Stimulated activated CD4-positive, alpha-beta T cell treated with anti-CD3 and anti-CD28 coated beads, Interleukin-2, amount 100 ng/mL, for 4 hours (primary cell): ENCODE data around the gene ARHGAP21.
"Not testable (repeated sequence)": the region's sequence is repeated elsewhere in the genome, so short reads cannot be mapped to it uniquely, and the experiment has no call there.

Experiments
- DNase-seq: peaks from one replicate; pipeline ENCODE4 v3.0.0-alpha.2; 2020; ENCODE audit warnings: low read depth

Gene ARHGAP21

DNA sequence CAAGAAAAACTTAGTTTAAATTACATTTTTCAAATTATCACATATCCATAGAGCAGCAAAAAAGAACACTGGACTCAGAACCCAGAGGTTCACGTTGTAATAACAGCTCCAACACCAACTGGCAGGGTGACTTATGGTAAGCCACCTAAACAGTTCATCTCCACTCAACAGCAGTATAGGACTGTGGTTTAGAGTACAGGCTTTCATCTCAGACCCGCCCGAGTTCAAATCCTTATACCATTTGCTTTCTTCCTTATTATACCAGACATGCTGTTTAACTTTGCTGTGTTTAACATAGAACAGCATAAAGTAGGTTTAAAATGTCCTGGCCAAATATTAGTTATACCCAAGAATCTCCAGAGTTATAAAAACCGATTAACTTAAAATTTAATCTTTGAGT lies 97.9 kb downstream of the ARHGAP21 start:
- no peak for DNase-seq

DNA sequence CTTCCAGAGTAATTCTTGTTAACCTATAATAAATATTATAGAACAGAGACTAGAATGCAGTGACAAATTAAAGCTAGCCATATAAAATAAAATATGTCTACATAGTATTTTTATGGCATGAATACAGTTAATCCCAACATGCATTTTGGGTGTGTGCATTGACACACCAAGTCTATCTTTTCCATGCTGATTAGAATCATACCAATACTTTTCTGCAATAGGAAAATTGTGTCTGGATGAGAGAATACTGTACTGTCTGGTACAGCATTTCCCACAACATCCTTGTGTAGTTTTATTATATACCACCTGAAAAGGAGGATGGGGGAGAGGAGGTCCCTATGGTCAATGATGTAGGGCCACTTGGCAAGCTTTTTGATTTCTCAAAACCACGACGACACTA lies 100.3 kb downstream of the ARHGAP21 start:
- DNase-seq: no peak

- DNase-seq: no peak
Observed at GRCh38 chr10:24622781-24623301, 100.8 kb downstream of the ARHGAP21 start.

DNA sequence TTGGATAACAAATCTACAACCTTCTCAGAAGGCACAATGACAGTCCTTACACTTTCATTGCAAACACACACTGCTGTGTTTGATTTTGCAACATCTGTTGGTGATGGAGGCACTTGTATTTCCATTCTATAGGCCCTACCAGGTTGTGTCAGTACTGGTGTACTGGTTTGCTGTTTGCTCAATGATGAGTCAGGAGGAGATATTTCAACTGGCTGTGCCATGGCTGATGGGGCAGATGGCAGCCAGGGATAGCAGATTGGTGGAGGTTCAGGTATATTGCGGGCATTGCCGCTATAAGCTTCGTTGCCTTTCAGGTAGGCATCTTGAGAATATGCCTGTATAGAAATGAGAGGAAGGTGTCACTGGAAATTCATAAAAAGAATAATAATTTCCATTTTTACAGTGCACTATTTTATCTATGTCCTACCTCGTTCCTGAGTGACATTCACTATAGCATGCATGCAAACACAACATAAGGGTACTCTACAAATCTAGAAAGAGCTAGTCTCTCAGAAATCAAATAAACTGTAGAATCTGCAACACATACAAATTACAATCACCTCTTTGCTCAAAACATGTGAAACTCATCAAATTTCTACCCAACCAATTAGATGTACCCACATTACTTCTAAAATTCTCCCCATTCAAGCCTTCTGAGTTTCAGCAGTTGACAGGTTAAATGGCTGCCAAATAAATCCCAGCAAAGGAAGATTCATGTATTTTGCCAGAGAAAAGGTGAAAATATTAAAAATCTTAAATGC lies 102.5 kb downstream of the ARHGAP21 start:
- DNase-seq: not testable (repeated sequence)

- DNase-seq: not testable (repeated sequence)
Observed at GRCh38 chr10:24619994-24620310, 103.7 kb downstream of the ARHGAP21 start.

DNA sequence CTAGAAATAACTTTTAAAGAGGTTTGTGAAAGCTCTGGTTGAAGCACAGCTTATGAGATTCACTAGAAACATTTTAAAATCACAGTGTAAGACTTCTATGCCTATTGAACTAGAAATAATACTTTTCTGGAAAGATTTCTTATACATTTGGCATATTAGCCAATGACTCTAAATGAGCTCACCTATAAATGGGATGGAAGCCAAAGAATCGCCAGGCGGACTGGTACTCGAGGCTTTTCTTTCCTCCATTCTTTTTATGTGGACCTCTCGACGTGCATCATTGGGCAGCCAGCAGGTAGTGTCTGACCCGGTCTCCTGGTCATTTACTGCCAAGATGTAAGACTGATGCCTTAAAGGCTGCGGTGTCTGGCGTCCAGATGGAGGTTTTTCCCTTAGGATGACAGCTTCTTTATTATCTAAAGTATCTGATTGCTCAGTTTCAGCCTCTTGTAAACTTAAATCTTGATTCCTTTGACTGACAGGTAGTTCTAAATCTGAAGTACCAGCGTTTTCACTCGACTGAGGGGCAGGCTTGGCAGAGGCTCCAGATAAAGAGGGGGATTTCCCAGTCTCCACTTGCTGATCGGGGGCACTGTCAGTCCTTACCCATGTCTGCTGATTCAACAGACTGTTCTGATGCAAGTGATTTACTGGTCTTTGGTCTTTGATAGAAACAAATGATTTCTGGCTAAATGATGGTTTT lies 104.2 kb downstream of the ARHGAP21 start:
- DNase-seq: not testable (repeated sequence)

DNA sequence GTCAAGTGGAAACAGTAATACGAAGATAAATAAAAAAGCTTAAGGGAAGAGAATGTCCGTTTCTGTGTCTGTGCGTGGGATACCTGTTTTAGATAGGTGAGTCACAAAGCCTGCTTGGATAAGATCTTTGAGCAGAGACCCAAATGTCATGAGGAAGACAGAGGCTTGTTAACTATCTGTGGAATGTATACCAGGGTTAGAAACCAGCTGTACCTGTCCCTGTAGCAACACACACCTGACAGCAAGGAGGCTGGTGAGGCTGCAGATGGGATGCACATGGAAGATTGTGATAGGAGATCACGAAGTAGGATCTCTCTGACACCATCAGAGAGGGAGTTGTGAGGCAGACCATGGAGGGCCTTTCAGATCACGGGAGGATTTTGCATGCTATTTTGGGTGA lies 105.3 kb downstream of the ARHGAP21 start:
- DNase-seq: peak; percentile 6

GRCh38 chr10:24617771-24618396 lies 105.8 kb downstream of the ARHGAP21 start:
- peak; percentile 11 for DNase-seq

GRCh38 chr10:24616536-24616935 lies 107.2 kb downstream of the ARHGAP21 start:
- DNase-seq: no peak

DNA sequence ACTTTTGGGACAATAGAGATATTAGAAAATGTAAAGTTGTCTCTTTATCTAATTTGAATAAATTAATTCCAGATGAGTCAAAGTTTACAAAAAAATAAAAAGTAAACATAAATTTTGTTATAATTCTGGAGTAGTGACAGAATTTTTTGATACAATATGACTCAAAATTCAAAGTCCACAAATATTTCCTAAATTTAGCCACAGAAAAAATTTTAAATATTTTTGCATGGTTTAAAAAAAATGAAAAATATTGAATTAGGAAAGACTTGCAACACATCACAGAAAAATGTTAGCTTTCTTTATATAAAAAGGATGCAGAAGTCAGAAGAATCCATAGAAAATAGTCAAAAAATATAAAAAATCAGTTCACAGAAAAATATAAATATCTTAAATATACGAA lies 117.7 kb downstream of the ARHGAP21 start:
- no peak for DNase-seq

- no peak for DNase-seq
Observed at GRCh38 chr10:24605141-24605540, 118.5 kb downstream of the ARHGAP21 start.

DNA sequence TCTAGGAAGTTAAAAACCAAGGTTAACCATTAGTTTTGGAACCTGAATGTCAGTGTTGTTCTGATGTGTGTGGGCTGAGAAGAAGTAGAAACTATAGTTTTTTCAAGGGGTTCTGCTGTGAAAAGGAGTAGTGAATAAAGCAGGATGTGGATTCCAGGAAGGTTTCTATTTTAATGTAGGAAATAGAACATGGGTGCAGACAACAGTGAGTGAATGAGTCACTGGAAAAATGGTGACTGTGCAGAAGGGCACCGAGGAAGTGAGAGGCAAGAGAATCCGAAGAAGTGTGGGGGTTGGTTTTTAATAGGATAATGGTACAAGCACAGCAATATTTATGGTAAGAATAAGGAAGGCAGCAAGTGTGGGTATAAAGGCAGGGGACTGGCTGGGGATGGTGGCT lies 120.4 kb downstream of the ARHGAP21 start:
- DNase-seq: no peak

DNA sequence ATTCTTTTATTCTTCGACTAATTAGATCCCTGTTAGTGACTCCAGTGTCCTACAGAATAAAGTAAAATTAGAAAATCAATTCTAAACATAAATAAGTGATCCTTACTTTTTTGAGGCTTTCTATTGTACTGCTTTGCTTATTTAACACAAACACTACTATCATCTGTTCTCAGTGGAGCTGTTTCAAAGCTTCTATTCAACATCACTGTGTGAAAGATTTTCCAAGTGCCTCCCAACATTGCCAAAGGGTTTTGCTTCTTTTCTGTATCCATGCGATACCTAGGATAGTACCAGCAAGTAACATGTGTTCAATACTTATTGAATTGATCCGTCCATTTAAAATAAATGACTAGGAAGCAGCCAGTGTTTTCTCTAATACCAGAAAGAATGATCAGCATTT lies 125.7 kb downstream of the ARHGAP21 start:
- no peak for DNase-seq

DNA sequence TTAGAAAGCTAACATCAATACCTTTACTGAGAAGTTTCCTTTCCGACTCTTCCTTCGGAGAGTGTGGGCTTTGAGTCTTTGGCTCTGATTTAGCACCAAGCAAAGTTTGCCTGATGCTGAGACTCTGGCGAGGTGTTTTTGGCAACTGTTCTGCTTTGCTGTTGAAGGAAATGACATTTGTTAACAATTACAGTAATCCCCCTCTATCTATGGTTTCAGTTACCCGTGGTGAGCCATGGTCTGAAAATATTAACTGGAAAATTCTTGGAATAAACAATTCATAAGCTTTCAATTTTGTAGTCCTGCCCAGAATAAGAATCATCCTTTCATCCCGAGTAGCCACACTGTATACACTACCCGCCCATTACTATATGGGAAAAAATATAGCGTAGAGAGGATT lies 126.3 kb downstream of the ARHGAP21 start:
- DNase-seq: no peak

GRCh38 chr10:24596217-24596930 lies 127.3 kb downstream of the ARHGAP21 start:
- no peak for DNase-seq

- DNase-seq: no peak
Observed at GRCh38 chr10:24590697-24591457, 132.8 kb downstream of the ARHGAP21 start.

GRCh38 chr10:24589265-24589664 lies 134.4 kb downstream of the ARHGAP21 start:
- DNase-seq: no peak

DNA sequence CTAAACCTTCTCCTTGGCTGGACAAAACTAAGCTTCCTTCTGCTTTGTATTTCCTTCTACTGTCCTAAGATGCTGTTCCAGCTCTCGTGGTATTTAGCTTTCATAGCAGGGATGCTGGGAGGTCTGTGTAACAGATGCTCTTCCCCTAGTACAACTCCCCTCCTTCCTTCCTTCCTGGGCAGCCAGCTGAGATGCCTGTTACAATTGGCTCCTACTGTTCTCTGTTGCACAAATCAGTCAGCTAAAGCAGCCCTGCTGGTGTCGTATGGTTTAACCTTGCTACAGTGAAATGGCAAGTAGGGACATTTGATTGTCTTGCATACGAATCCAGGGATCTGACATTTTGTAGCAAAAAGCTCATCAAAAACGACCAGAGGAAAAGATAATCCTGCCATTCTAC lies 143.8 kb downstream of the ARHGAP21 start:
- DNase-seq: no peak

- no peak for DNase-seq
Observed at GRCh38 chr10:24579448-24579847, 144.2 kb downstream of the ARHGAP21 start.

DNA sequence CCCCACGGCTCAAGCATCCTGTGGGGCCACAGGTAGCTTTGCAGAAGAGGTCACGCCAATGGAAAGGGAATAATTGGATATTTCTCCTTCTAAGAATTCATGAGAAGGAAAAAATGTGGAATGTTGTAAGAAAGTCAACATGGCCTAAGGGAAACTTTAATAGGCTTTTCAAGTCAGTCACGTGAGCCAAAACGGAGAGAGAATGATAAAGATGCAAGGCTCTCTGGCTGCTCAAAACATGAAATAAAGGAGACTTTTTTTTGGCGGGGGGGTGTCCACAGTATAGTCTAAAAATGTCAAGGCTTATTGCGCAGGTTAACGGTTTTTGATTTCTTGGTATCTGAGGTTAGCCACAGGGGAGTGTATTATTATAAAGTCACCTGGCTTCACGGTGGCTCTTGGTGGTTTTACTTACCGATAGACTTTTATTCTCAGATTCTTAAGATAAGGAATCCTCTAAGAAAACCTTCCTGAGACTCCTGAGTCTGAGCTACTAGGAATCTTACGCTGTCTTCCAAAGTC lies 148.1 kb downstream of the ARHGAP21 start:
- DNase-seq: no peak

DNA sequence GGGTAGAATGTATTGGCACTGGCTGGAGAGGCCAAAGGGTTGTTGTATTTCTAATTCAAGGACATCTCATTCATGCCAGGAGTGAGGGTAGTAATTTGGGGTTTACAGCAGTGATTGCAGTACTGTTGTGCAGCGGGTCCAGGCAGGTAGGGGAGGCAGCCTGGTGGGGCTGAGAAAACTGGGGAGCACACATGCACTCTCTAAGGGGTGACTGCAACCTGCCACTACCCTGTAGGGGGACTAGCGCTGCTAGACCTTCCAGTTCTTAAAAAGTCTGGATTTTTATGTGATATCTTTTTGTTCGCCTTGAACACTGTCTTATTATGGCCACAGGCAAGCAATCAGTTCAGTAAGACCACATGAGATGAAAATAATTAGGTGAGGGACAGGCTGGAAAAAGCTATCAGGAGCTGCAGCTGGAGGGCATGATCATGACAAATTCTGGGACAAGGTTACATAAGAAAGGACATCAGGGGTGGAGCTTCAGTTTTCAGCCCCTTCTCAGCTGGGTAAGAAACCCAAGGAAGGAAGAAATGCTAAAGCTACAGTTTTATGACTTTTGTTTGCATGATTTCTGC lies 149.0 kb downstream of the ARHGAP21 start:
- DNase-seq: no peak
